Neutrophil (primary cell): ENCODE data around the gene NSFL1C.

Experiments
- H3K27ac ChIP-seq: fragments of 200-600 bp; sonication (generic); 2 replicates; pipeline ENCODE4 v1.5.1; 2016; ENCODE audit warnings: mild to moderate bottlenecking, moderate library complexity
- H3K27me3 ChIP-seq: fragments of 200-600 bp; sonication (generic); 2 replicates; pipeline ENCODE4 v1.6.0; 2016; ENCODE audit warnings: mild to moderate bottlenecking
- H3K36me3 ChIP-seq: fragments of 200-600 bp; sonication (generic); 2 replicates; pipeline ENCODE4 v1.5.1; 2017
- H3K4me1 ChIP-seq, 2 experiments: fragments of 200-600 bp in 1 of 2; sonication (generic) in 1 of 2; 1 replicate in 1 of 2; 2 replicates in 1 of 2; pipeline versions ENCODE4 v1.5.1 to v1.6.1; 2013 to 2016; ENCODE audit warnings: low read depth in 1 of 2, low read length in 1 of 2, mild to moderate bottlenecking in 1 of 2, moderate library complexity in 1 of 2; ENCODE audit not compliant: control insufficient read depth in 1 of 2, insufficient read depth in 1 of 2
- H3K4me3 ChIP-seq, 2 experiments: fragments of 200-600 bp in 1 of 2; sonication (generic) in 1 of 2; 1 replicate in 1 of 2; 2 replicates in 1 of 2; pipeline ENCODE4 v1.5.1; 2013 to 2016; ENCODE audit warnings: low read depth in 1 of 2, low read length in 1 of 2, mild to moderate bottlenecking in 1 of 2, moderate library complexity in 1 of 2
- H3K9me3 ChIP-seq: fragments of 200-600 bp; sonication (generic); 2 replicates; pipeline ENCODE4 v1.5.1; 2016
- CTCF ChIP-seq: fragments of 200-600 bp; sonication (generic); IDR thresholded peaks from 2 replicates; pipeline ENCODE4 v1.5.1; 2016; ENCODE audit warnings: antibody characterized with exemption

The NSFL1C gene

GRCh38 chr20:1496930-1497329, 30.3 kb upstream of the NSFL1C start:
- TF ChIP-seq CTCF, result no peak
- no peak overlapping the region for H3K4me3 ChIP-seq
- H3K27me3 ChIP-seq, result no peaks in the 10 kb centered on the region
- no peaks in the 10 kb centered on the region for H3K9me3 ChIP-seq
- no peak overlapping the region for H3K27ac ChIP-seq
- peaks cover 41 to 42% of the 10 kb centered on the region in 2 experiments for H3K4me1 ChIP-seq
- no peaks in the 10 kb centered on the region for H3K36me3 ChIP-seq

GRCh38 chr20:1494436-1494835, 27.8 kb upstream of the NSFL1C start:
- H3K4me3 ChIP-seq, result no peak overlapping the region
- no peaks in the 10 kb centered on the region for H3K36me3 ChIP-seq
- H3K4me1 ChIP-seq, result peaks cover 46 to 60% of the 10 kb centered on the region in 2 experiments
- H3K9me3 ChIP-seq, result no peaks in the 10 kb centered on the region
- no peaks in the 10 kb centered on the region for H3K27me3 ChIP-seq
- H3K27ac ChIP-seq, result peak overlapping the region; percentile 67
- TF ChIP-seq CTCF, result no peak

GRCh38 chr20:1493536-1493935, 26.9 kb upstream of the NSFL1C start:
- no peaks in the 10 kb centered on the region for H3K9me3 ChIP-seq
- H3K27me3 ChIP-seq, result no peaks in the 10 kb centered on the region
- peak overlapping the region; percentile 19 to 80 for H3K4me3 ChIP-seq
- H3K27ac ChIP-seq, result peak overlapping the region; percentile 94
- H3K36me3 ChIP-seq, result no peaks in the 10 kb centered on the region
- H3K4me1 ChIP-seq, result peaks cover 53 to 69% of the 10 kb centered on the region in 2 experiments
- TF ChIP-seq CTCF, result no peak

GRCh38 chr20:1491860-1492642, 25.4 kb upstream of the NSFL1C start:
- Histone ChIP-seq H3K27ac (peak overlapping the region; percentile 94), H3K4me1 (peaks cover 68 to 84% of the 10 kb centered on the region in 2 experiments), H3K36me3 (no peaks in the 10 kb centered on the region), H3K9me3 (no peaks in the 10 kb centered on the region), H3K27me3 (no peaks in the 10 kb centered on the region), H3K4me3 (peak overlapping the region; percentile 63 to 80)
- no peak for TF ChIP-seq CTCF

GRCh38 chr20:1491281-1491840, 24.7 kb upstream of the NSFL1C start, which contains the start of gene SIRPB2:
TSS of gene SIRPB2 (minus strand) at chr20:1491420. CDS start at chr20:1491359, 61 bp downstream.
- H3K4me1 ChIP-seq, result peaks cover 75 to 91% of the 10 kb centered on the region in 2 experiments
- H3K27ac ChIP-seq, result peak within 1 kb of the TSS; percentile 94
- H3K4me3 ChIP-seq, result peak within 1 kb of the TSS; percentile 63 to 80
- no peaks in the 10 kb centered on the region for H3K36me3 ChIP-seq
- H3K9me3 ChIP-seq, result no peaks in the 10 kb centered on the region
- no peak for TF ChIP-seq CTCF
- no peaks in the 10 kb centered on the region for H3K27me3 ChIP-seq
